ENCODE results near the gene EXOG. TPM values are rescaled to one million over a fixed set of nuclear protein-coding genes. Genes with fewer than 3 reads are reported as not detected.

The EXOG gene
- polyA plus RNA-seq, 3 donors, result 1.6 to 5.4 (median 2.4) TPM

DNA sequence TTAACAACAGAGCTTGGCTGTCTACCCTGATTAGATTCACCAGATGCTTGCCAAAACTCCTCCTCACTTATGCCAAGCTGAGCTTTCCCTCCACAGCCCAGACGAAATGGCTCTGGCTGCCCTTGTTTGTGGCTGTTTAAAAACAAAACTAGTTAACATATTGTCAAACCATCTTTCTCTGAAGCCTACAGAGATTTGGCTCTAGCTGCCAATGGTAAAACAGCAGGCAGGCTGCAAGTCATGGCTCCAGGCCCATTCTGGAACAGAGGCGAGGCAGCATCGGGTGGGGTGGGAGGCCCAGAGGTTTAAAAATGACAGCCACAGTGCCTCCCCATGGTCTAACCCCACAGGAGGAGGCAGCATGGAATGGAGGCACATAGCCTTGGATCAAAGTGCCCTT lies 77.4 kb downstream of the EXOG start:
- peaks cover 0 to 6% (median 3%) of the 10 kb centered on the region in 3 donors for H3K27me3 Mint-ChIP-seq (ENCODE audit: low read depth in 3 of 3)
- intact Hi-C loops (cut with micrococcal nuclease), result no loop called here
- peaks cover 0 to 13% (median 8%) of the 10 kb centered on the region in 7 donors for H3K9me3 Mint-ChIP-seq
- Histone ChIP-seq H4K20me1 (ENCODE audit: insufficient read depth, low read length) (no peaks in the 10 kb centered on the region), H3K79me2 (ENCODE audit: insufficient read depth, low read length) (no peaks in the 10 kb centered on the region), H3K4me3 (replicated peaks in 1 of 3; ENCODE audit: low read depth in 2 of 3, low read length in 3 of 3) (no peak overlapping the region), H3K9me3 (replicated peaks in 1 of 2; ENCODE audit: control insufficient read depth in 1 of 2, insufficient read depth in 1 of 2, low read length in 2 of 2) (peaks cover 0 to 4% of the 10 kb centered on the region in 2 donors), H3K36me3 (replicated peaks in 1 of 2; ENCODE audit: control insufficient read depth in 1 of 2, insufficient read depth in 2 of 2, low read length in 2 of 2) (no peaks in the 10 kb centered on the region), H3K4me1 (ENCODE audit: control insufficient read depth in 1 of 2, insufficient read depth in 2 of 2, low read length in 2 of 2) (no peaks in the 10 kb centered on the region), H3K9ac (ENCODE audit: insufficient read depth, low read length, poor library complexity, severe bottlenecking) (no peak overlapping the region), H3K27ac (ENCODE audit: low read depth in 1 of 2, low read length in 2 of 2) (no peak overlapping the region), H3K27me3 (ENCODE audit: control insufficient read depth in 2 of 2, insufficient read depth in 2 of 2, low read length in 2 of 2) (no peaks in the 10 kb centered on the region), H3K4me2 (replicated peaks; ENCODE audit: extremely low read depth, low read length, poor library complexity, severe bottlenecking) (no peak overlapping the region), H2AFZ (ENCODE audit: insufficient read depth, low read depth, low read length, poor library complexity, severe bottlenecking) (no peak overlapping the region)
- TF ChIP-seq, protein P1, sequence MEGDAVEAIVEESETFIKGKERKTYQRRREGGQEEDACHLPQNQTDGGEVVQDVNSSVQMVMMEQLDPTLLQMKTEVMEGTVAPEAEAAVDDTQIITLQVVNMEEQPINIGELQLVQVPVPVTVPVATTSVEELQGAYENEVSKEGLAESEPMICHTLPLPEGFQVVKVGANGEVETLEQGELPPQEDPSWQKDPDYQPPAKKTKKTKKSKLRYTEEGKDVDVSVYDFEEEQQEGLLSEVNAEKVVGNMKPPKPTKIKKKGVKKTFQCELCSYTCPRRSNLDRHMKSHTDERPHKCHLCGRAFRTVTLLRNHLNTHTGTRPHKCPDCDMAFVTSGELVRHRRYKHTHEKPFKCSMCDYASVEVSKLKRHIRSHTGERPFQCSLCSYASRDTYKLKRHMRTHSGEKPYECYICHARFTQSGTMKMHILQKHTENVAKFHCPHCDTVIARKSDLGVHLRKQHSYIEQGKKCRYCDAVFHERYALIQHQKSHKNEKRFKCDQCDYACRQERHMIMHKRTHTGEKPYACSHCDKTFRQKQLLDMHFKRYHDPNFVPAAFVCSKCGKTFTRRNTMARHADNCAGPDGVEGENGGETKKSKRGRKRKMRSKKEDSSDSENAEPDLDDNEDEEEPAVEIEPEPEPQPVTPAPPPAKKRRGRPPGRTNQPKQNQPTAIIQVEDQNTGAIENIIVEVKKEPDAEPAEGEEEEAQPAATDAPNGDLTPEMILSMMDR (IDR thresholded peaks at IDR 0.05), result no peak
- no peak for DNase-seq
- H3K27ac Mint-ChIP-seq, result no peak overlapping the region
- H3K36me3 Mint-ChIP-seq, result no peaks in the 10 kb centered on the region
- H3K4me3 Mint-ChIP-seq, result no peak overlapping the region
- WGBS (ENCODE audit: insufficient coverage), result 57% methylated on average over 3 of the region's 3 CpGs
- no peaks in the 10 kb centered on the region for H3K4me1 Mint-ChIP-seq

DNA sequence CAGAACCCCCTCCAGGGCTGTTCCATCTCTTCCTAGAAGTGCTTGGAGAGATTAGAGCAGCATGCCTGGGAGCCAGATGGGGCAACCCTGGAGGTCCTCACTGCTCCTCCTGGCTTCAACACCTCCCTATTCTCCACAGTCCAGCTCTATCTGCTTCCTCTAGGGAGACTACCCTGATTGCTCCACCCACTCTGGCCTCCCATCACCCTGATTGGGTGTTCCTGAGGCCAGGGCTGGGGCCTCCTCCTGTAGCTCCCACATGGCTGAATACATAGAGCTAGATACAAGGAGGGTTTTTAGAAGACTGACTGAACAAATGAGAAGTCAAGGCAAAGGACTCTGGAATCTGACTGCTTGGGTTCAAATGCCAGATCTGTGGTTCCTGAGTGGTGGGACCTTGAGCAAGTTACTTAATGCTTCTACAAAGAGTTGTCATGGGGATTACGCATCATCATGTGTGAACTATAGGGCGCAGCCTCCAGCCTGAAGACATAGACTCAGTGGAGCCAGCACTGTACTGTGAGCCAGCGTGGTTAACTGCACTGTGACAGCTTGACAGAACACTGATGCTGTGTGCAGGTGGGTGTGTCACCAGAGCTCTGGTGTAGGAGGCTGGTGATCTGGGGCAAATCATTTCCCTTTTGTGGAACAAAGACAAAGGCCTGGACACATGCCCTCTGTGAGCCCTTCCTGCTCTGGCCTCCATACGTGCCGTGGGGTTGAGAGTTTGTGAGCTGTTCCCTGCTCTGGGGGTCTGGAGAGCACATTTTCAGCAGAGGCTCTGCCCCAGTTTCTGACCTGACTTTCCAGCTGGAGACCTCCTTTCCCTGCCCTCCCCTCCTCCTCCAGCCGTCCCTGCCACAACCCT lies 78.5 kb downstream of the EXOG start:
- H3K4me3 ChIP-seq (replicated peaks in 1 of 3; ENCODE audit: low read depth in 2 of 3, low read length in 3 of 3), result no peak overlapping the region
- peaks cover under 1% of the 10 kb centered on the region for H3K4me1 Mint-ChIP-seq
- H3K27ac ChIP-seq (ENCODE audit: low read depth in 1 of 2, low read length in 2 of 2), result no peak overlapping the region
- H3K27me3 Mint-ChIP-seq (ENCODE audit: low read depth in 3 of 3), result peaks cover 0 to 6% (median 3%) of the 10 kb centered on the region in 3 donors
- TF ChIP-seq, protein P1 (IDR thresholded peaks at IDR 0.05), result no peak
- H3K9me3 Mint-ChIP-seq, result peaks cover 0 to 13% (median 8%) of the 10 kb centered on the region in 7 donors
- H2AFZ ChIP-seq (ENCODE audit: insufficient read depth, low read depth, low read length, poor library complexity, severe bottlenecking), result no peak overlapping the region
- no peak overlapping the region for H3K4me3 Mint-ChIP-seq
- no peaks in the 10 kb centered on the region for H4K20me1 ChIP-seq (ENCODE audit: insufficient read depth, low read length)
- H3K9ac ChIP-seq (ENCODE audit: insufficient read depth, low read length, poor library complexity, severe bottlenecking), result no peak overlapping the region
- H3K79me2 ChIP-seq (ENCODE audit: insufficient read depth, low read length), result no peaks in the 10 kb centered on the region
- peaks cover 0 to 4% of the 10 kb centered on the region in 2 donors for H3K9me3 ChIP-seq (replicated peaks in 1 of 2; ENCODE audit: control insufficient read depth in 1 of 2, insufficient read depth in 1 of 2, low read length in 2 of 2)
- intact Hi-C loops (cut with micrococcal nuclease), result no loop called here
- no peaks in the 10 kb centered on the region for H3K27me3 ChIP-seq (ENCODE audit: control insufficient read depth in 2 of 2, insufficient read depth in 2 of 2, low read length in 2 of 2)
- no peak overlapping the region for H3K4me2 ChIP-seq (replicated peaks; ENCODE audit: extremely low read depth, low read length, poor library complexity, severe bottlenecking)
- H3K36me3 ChIP-seq (replicated peaks in 1 of 2; ENCODE audit: control insufficient read depth in 1 of 2, insufficient read depth in 2 of 2, low read length in 2 of 2), result no peaks in the 10 kb centered on the region
- H3K27ac Mint-ChIP-seq, result peak overlapping the region in 2 of 7 donors; percentile 33 to 84
- H3K4me1 ChIP-seq (ENCODE audit: control insufficient read depth in 1 of 2, insufficient read depth in 2 of 2, low read length in 2 of 2), result no peaks in the 10 kb centered on the region
- WGBS (ENCODE audit: insufficient coverage), result 87% methylated on average over 5 of the region's 6 CpGs
- H3K36me3 Mint-ChIP-seq, result no peaks in the 10 kb centered on the region
- no peak for DNase-seq
